GM18502 (cell line): ENCODE results near the gene IDH3A.

Experiments used
- ATAC-seq: cut with Tn5 transposase; IDR thresholded peaks from one replicate; pipeline ENCODE4 v1.9.1; 2021; ENCODE audit warnings: mild to moderate bottlenecking; ENCODE audit not compliant: unreplicated experiment, poor library complexity

IDH3A gene

GRCh38 chr15:78212546-78213424 is 63.6 kb downstream of the IDH3A start:
- no peak for ATAC-seq

- ATAC-seq, result no peak
Measured at GRCh38 chr15:78213425-78213750, 64.2 kb downstream of the IDH3A start.

GRCh38 chr15:78213956-78214355 is 64.8 kb downstream of the IDH3A start:
- ATAC-seq, result no peak

GRCh38 chr15:78216276-78217104 is 67.3 kb downstream of the IDH3A start:
- no peak for ATAC-seq

GRCh38 chr15:78220713-78221112 is 71.6 kb downstream of the IDH3A start:
- ATAC-seq, result no peak
